Coronary artery (tissue), 2 donors: ENCODE measurements around the gene BAG5.

Experiments
- DNase-seq: peaks from one replicate; pipeline ENCODE4 v3.0.0-alpha.2; 2017; ENCODE audit warnings: low spot score
- H3K27ac ChIP-seq, 2 donors: fragments of 200-600 bp; sonication (generic); one replicate each; pipeline ENCODE4 v1.5.1; 2016 to 2019
- H3K4me3 ChIP-seq: fragments of 200-600 bp; sonication (generic); 2 replicates; pipeline ENCODE4 v1.5.1; 2016; ENCODE audit warnings: mild to moderate bottlenecking, moderate library complexity
- TF ChIP-seq, protein P1 (sequence below): fragments of 200-600 bp; sonication (generic); IDR thresholded peaks from one replicate; pipeline ENCODE4 v1.5.1; 2019; ENCODE audit warnings: antibody characterized with exemption

Gene BAG5

GRCh38 chr14:103509864-103510723 lies 52.4 kb downstream of the BAG5 start:
- no peak for DNase-seq
- TF ChIP-seq, protein P1, sequence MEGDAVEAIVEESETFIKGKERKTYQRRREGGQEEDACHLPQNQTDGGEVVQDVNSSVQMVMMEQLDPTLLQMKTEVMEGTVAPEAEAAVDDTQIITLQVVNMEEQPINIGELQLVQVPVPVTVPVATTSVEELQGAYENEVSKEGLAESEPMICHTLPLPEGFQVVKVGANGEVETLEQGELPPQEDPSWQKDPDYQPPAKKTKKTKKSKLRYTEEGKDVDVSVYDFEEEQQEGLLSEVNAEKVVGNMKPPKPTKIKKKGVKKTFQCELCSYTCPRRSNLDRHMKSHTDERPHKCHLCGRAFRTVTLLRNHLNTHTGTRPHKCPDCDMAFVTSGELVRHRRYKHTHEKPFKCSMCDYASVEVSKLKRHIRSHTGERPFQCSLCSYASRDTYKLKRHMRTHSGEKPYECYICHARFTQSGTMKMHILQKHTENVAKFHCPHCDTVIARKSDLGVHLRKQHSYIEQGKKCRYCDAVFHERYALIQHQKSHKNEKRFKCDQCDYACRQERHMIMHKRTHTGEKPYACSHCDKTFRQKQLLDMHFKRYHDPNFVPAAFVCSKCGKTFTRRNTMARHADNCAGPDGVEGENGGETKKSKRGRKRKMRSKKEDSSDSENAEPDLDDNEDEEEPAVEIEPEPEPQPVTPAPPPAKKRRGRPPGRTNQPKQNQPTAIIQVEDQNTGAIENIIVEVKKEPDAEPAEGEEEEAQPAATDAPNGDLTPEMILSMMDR = no peak
- Histone ChIP-seq H3K4me3 (no peak overlapping the region), H3K27ac (no peak overlapping the region)

- DNase-seq = no peak
- TF ChIP-seq, protein P1 = no peak
- H3K4me3 ChIP-seq = no peak overlapping the region
- H3K27ac ChIP-seq = no peak overlapping the region
Measured at GRCh38 chr14:103508521-103509329, 53.7 kb downstream of the BAG5 start.

DNA sequence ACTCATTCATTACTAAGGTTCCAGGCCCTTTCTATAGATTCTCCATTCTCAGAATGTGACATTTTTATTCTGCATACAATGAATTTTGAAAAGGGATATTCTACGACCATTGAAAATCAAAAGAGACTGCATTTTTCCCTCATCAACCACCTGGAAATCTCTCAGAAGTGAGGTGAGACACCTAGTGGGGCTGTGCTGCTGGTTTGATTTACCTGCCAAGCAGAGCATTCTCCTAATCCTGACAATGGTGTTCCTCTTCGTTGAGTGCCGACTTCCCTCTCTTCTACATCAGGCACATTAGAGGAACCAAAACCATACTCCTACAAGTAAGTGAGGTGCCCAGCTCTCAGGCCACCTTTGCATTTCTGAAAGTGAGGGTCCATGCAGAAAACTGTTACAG lies 54.7 kb downstream of the BAG5 start:
- H3K27ac ChIP-seq = no peak overlapping the region
- H3K4me3 ChIP-seq = no peak overlapping the region
- DNase-seq = no peak
- TF ChIP-seq, protein P1 = no peak
